Breast epithelium (tissue), 3 donors: ENCODE measurements around the gene SLC50A1.
"Not testable (repeated sequence)": the region's sequence is repeated elsewhere in the genome, so short reads cannot be mapped to it uniquely, and the experiment has no call there.

Source experiments
- POLR2AphosphoS5 ChIP-seq, 3 donors: sonication (generic); formaldehyde crosslinking; IDR thresholded peaks; one replicate each; pipeline ENCODE4 v1.6.1; 2017; ENCODE audit warnings: antibody characterized with exemption in 3 of 3
- TF ChIP-seq, protein P1 (sequence below), 3 donors: fragments of 450-650 bp; IDR thresholded peaks; one replicate each; pipeline ENCODE4 v1.5.1; 2016 to 2017; ENCODE audit warnings: antibody characterized with exemption in 3 of 3, mild to moderate bottlenecking in 3 of 3, moderate library complexity in 3 of 3

- TF ChIP-seq, protein P1, sequence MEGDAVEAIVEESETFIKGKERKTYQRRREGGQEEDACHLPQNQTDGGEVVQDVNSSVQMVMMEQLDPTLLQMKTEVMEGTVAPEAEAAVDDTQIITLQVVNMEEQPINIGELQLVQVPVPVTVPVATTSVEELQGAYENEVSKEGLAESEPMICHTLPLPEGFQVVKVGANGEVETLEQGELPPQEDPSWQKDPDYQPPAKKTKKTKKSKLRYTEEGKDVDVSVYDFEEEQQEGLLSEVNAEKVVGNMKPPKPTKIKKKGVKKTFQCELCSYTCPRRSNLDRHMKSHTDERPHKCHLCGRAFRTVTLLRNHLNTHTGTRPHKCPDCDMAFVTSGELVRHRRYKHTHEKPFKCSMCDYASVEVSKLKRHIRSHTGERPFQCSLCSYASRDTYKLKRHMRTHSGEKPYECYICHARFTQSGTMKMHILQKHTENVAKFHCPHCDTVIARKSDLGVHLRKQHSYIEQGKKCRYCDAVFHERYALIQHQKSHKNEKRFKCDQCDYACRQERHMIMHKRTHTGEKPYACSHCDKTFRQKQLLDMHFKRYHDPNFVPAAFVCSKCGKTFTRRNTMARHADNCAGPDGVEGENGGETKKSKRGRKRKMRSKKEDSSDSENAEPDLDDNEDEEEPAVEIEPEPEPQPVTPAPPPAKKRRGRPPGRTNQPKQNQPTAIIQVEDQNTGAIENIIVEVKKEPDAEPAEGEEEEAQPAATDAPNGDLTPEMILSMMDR (IDR thresholded peaks at IDR 0.05) = not testable (repeated sequence)
- not testable (repeated sequence) for TF ChIP-seq POLR2AphosphoS5 (IDR thresholded peaks at IDR 0.05)
Observed at GRCh38 chr1:155162631-155163030, 27.0 kb downstream of the SLC50A1 start.
